IMR-90 (cell line): Measurements from ENCODE around the gene ANKRD31. TPM values are rescaled to one million over a fixed set of nuclear protein-coding genes. Genes with fewer than 3 reads are reported as not detected.

Experiments
- ATAC-seq: fragments of 200-7000 bp; cut with Tn5 transposase; 2 replicates; pipeline ENCODE4 v1.9.1; 2020; ENCODE audit warnings: low read depth, mild to moderate bottlenecking, moderate library complexity
- BruUV-seq: library from RNA; stranded (reverse); fragments of 400-500 nt; replicated peaks from 2 replicates; lab custom pipeline; 2021; lab: Mats Ljungman, UMichigan
- CTCF ChIA-PET: fragments of 300-600 bp; formaldehyde crosslinking; extraction: SDS; loops from one replicate; lab custom pipeline; 2021; ENCODE audit warnings: antibody characterized with exemption; lab: Yijun Ruan, JAX
- POLR2A ChIA-PET: fragments of 300-600 bp; sonication (Branson Sonifier 250); formaldehyde crosslinking; loops from one replicate; lab custom pipeline; 2022; ENCODE audit warnings: antibody characterized with exemption; ENCODE audit not compliant: unreplicated experiment; lab: Charles Lee
- DNase-seq: peaks from one replicate; pipeline ENCODE4 v3.0.0; 2013
- H2AFZ ChIP-seq: replicated peaks from 2 replicates; pipeline ENCODE3; 2013; ENCODE audit warnings: low read length, mild to moderate bottlenecking; ENCODE audit not compliant: poor library complexity
- H2AK5ac ChIP-seq: 2 replicates; pipeline ENCODE4 v1.6.1; 2013; ENCODE audit warnings: low read depth, low read length, inconsistent platforms
- H2AK9ac ChIP-seq: replicated peaks from 2 replicates; pipeline ENCODE3; 2013; ENCODE audit warnings: mild to moderate bottlenecking, low read depth, low read length, moderate library complexity; ENCODE audit not compliant: poor library complexity
- H2BK120ac ChIP-seq: 2 replicates; pipeline ENCODE4 v1.6.1; 2013; ENCODE audit warnings: low read depth, low read length, inconsistent platforms
- H2BK15ac ChIP-seq: 3 replicates; pipeline ENCODE4 v1.6.1; 2013; ENCODE audit warnings: low read depth, low read length, inconsistent platforms
- H2BK20ac ChIP-seq: 2 replicates; pipeline ENCODE4 v1.6.1; 2013; ENCODE audit warnings: low read depth, mild to moderate bottlenecking, inconsistent platforms, low read length, moderate library complexity
- H2BK5ac ChIP-seq: 2 replicates; pipeline ENCODE4 v1.6.1; 2013; ENCODE audit warnings: mild to moderate bottlenecking, low read depth, low read length, inconsistent platforms; ENCODE audit not compliant: poor library complexity, severe bottlenecking
- H3K14ac ChIP-seq: replicated peaks from 2 replicates; pipeline ENCODE4 v1.6.1; 2013; ENCODE audit warnings: low read depth, low read length, inconsistent platforms
- H3K18ac ChIP-seq: 2 replicates; pipeline ENCODE4 v1.6.1; 2013; ENCODE audit warnings: low read depth, low read length, control low read depth
- H3K23ac ChIP-seq: 2 replicates; pipeline ENCODE4 v1.6.1; 2013; ENCODE audit warnings: low read depth, low read length, inconsistent platforms
- H3K27ac ChIP-seq: 2 replicates; pipeline ENCODE4 v1.5.1; 2013; ENCODE audit warnings: mild to moderate bottlenecking, control low read depth, low read length; ENCODE audit not compliant: insufficient read depth
- H3K27me3 ChIP-seq: 2 replicates; pipeline ENCODE4 v1.6.1; 2013; ENCODE audit warnings: low read length; ENCODE audit not compliant: control insufficient read depth, insufficient read depth
- H3K36me3 ChIP-seq: 2 replicates; pipeline ENCODE4 v1.6.1; 2013; ENCODE audit warnings: low read length, mixed read lengths; ENCODE audit not compliant: control insufficient read depth, insufficient read depth
- H3K4ac ChIP-seq: 2 replicates; pipeline ENCODE4 v1.6.1; 2013; ENCODE audit warnings: low read depth, low read length, inconsistent platforms
- H3K4me1 ChIP-seq: 2 replicates; pipeline ENCODE4 v1.6.1; 2013; ENCODE audit warnings: low read length, mixed read lengths; ENCODE audit not compliant: control insufficient read depth, insufficient read depth
- H3K4me2 ChIP-seq: 2 replicates; pipeline ENCODE4 v1.6.1; 2013; ENCODE audit warnings: low read depth, mild to moderate bottlenecking, control low read depth, low read length, moderate library complexity
- H3K4me3 ChIP-seq: 2 replicates; pipeline ENCODE4 v1.5.1; 2013; ENCODE audit warnings: low read depth, mild to moderate bottlenecking, control low read depth, low read length, moderate library complexity; ENCODE audit not compliant: insufficient read depth
- H3K56ac ChIP-seq: 2 replicates; pipeline ENCODE4 v1.6.1; 2013; ENCODE audit warnings: low read length, inconsistent platforms; ENCODE audit not compliant: insufficient read depth; ENCODE audit errors: extremely low read depth
- H3K79me1 ChIP-seq, 2 experiments: 2 replicates each; pipeline ENCODE4 v1.6.1; 2013; ENCODE audit warnings: low read length in 2 of 2, inconsistent platforms in 1 of 2, low read depth in 1 of 2
- H3K9ac ChIP-seq: 2 replicates; pipeline ENCODE4 v1.6.1; 2013; ENCODE audit warnings: low read depth, low read length, control low read depth
- H3K9me1 ChIP-seq: 2 replicates; pipeline ENCODE4 v1.6.1; 2013; ENCODE audit warnings: low read length, inconsistent platforms; ENCODE audit not compliant: insufficient read depth
- H3K9me3 ChIP-seq: 2 replicates; pipeline ENCODE4 v1.6.1; 2013; ENCODE audit warnings: low read length; ENCODE audit not compliant: control insufficient read depth, insufficient read depth
- H4K20me1 ChIP-seq: 2 replicates; pipeline ENCODE4 v1.6.1; 2013; ENCODE audit warnings: low read length, inconsistent platforms; ENCODE audit not compliant: insufficient read depth
- H4K5ac ChIP-seq: 2 replicates; pipeline ENCODE4 v1.6.1; 2013; ENCODE audit warnings: mild to moderate bottlenecking, low read depth, low read length, control low read depth
- H4K8ac ChIP-seq, 2 experiments: 2 replicates each; pipeline ENCODE4 v1.6.1; 2013; ENCODE audit warnings: low read depth in 2 of 2, low read length in 2 of 2, control low read depth in 1 of 2, inconsistent platforms in 1 of 2
- H4K91ac ChIP-seq: 2 replicates; pipeline ENCODE4 v1.6.1; 2013; ENCODE audit warnings: low read depth, low read length, inconsistent platforms; ENCODE audit not compliant: insufficient read depth
- CTCF ChIP-seq: conservative IDR thresholded peaks from 2 replicates; pipeline ENCODE4 v1.5.1; 2012; ENCODE audit warnings: mild to moderate bottlenecking, low read depth, low read length, improper control_type of control experiment
- WGBS, 2 experiments: methylation state at CpG; one replicate each; pipeline versions ENCODE4 v1.1.5 to v1.1.7; 2013; ENCODE audit warnings: missing lambda C conversion rate in 2 of 2; ENCODE audit not compliant: insufficient read length in 1 of 2; ENCODE audit errors: extremely low coverage in 2 of 2; 5-methylcytosine and 5-hydroxymethylcytosine counted together
- dilution Hi-C: fragments of 300-500 bp; cut with HindIII; formaldehyde crosslinking; loops from one replicate; pipeline ENCODE4 v1.14.3; 2018; ENCODE audit warnings: low sequenced_read_pairs; ENCODE audit not compliant: unreplicated experiment
- in situ Hi-C: fragments of 300-500 bp; cut with MboI; formaldehyde crosslinking; loops from 3 replicates; pipeline ENCODE4 v1.14.3; 2019; ENCODE audit warnings: low sequenced_read_pairs, inconsistent platforms, mixed read lengths
- intact Hi-C: fragments of 100-400 bp; cut with micrococcal nuclease; formaldehyde crosslinking; loops from 2 replicates; pipeline ENCODE4 v1.10.0; 2022
- polyA plus RNA-seq, 3 experiments: library from polyadenylated mRNA; depleted of rRNA; stranded (reverse); fragments of >200 nt; gene quantifications; 2 replicates each; pipeline ENCODE4 v1.2.3, GENCODE V29; 2012; ENCODE audit warnings: low replicate concordance in 1 of 3
- total RNA-seq: library from RNA; depleted of rRNA; stranded (reverse); fragments of >200 nt; gene quantifications from 2 replicates; pipeline ENCODE4 v1.2.3, GENCODE V29; 2012

ANKRD31 gene
- total and polyA plus RNA-seq, 2 of the 4 experiments (the other 2 are of a cell fraction), result under 0.01 to 0.02 TPM

- no TSS peak for BruUV-seq
- POLR2A ChIA-PET, result no interaction called here
Measured at GRCh38 chr5:75148051-75148450, 88.6 kb downstream of the ANKRD31 start.

More at GRCh38 chr5:75148051-75148450, 88.6 kb downstream of the ANKRD31 start:
- dilution Hi-C loops, result no loop called here
- Histone ChIP-seq H3K79me1 (no peaks in the 10 kb centered on the region), H3K9me1 (no peaks in the 10 kb centered on the region), H4K91ac (no peak overlapping the region), H3K23ac (no peak overlapping the region), H3K56ac (no peak overlapping the region), H3K14ac (no peak overlapping the region), H3K4me3 (no peak overlapping the region), H4K20me1 (no peaks in the 10 kb centered on the region), H2AK9ac (no peak overlapping the region), H3K18ac (no peak overlapping the region), H2AFZ (no peak overlapping the region), H2BK120ac (no peak overlapping the region), H3K4ac (no peak overlapping the region), H3K27me3 (no peaks in the 10 kb centered on the region), H3K4me1 (no peaks in the 10 kb centered on the region), H2BK15ac (no peak overlapping the region), H3K9me3 (no peaks in the 10 kb centered on the region), H3K27ac (no peak overlapping the region), H3K9ac (no peak overlapping the region), H3K4me2 (no peak overlapping the region), H4K8ac (no peak overlapping the region), H2AK5ac (no peak overlapping the region), H2BK5ac (no peak overlapping the region), H4K5ac (no peak overlapping the region), H3K36me3 (no peaks in the 10 kb centered on the region), H2BK20ac (no peak overlapping the region)
- DNase-seq (no peak), ATAC-seq (no peak)
- no peak for TF ChIP-seq CTCF
- CTCF ChIA-PET, result no interaction called here
- intact Hi-C loops, result no loop called here
- in situ Hi-C loops, result no loop called here
- no CpG with 5 or more reads among the region's 2 CpGs for WGBS, 2 experiments
